MCF 10A (cell line): Measurements from ENCODE around the gene ADCY1. TPM values are rescaled to one million over a fixed set of nuclear protein-coding genes. Genes with fewer than 3 reads are reported as not detected.

ENCODE experiments used
- BruUV-seq: library from RNA; stranded (reverse); fragments of 400-500 nt; replicated peaks from 2 replicates; lab custom pipeline; 2021; lab: Mats Ljungman, UMichigan
- CTCF ChIA-PET: fragments of 300-600 bp; sonication (Branson Sonifier 250); formaldehyde crosslinking; extraction: SDS; loops from one replicate; lab custom pipeline; 2021; ENCODE audit warnings: antibody characterized with exemption, inconsistent platforms; lab: Yijun Ruan, JAX
- POLR2A ChIA-PET: fragments of 300-600, 350-650 bp; sonication (Branson Sonifier 250); formaldehyde crosslinking; extraction: SDS; loops from one replicate; lab custom pipeline; 2020; ENCODE audit warnings: antibody characterized with exemption, inconsistent platforms; lab: Yijun Ruan, JAX
- DNase-seq: peaks from one replicate; pipeline ENCODE4 v3.0.0-alpha.2; 2018; ENCODE audit not compliant: unreplicated experiment
- H3K27ac Mint-ChIP-seq: one replicate; pipeline ENCODE4 v1.8.0; 2022; ENCODE audit warnings: mild to moderate bottlenecking, low read depth, mixed read lengths; ENCODE audit not compliant: unreplicated experiment
- H3K27me3 Mint-ChIP-seq: one replicate; pipeline ENCODE4 v1.8.0; 2022; ENCODE audit warnings: mixed read lengths; ENCODE audit not compliant: insufficient read depth, unreplicated experiment
- H3K36me3 Mint-ChIP-seq: one replicate; pipeline ENCODE4 v1.8.0; 2022; ENCODE audit warnings: mild to moderate bottlenecking, moderate library complexity, mixed read lengths; ENCODE audit not compliant: insufficient read depth, unreplicated experiment
- H3K4me1 Mint-ChIP-seq: one replicate; pipeline ENCODE4 v1.8.0; 2022; ENCODE audit warnings: mixed read lengths; ENCODE audit not compliant: insufficient read depth, unreplicated experiment
- H3K4me3 Mint-ChIP-seq: one replicate; pipeline ENCODE4 v1.8.0; 2022; ENCODE audit warnings: mild to moderate bottlenecking, moderate library complexity, mixed read lengths; ENCODE audit not compliant: unreplicated experiment
- H3K9me3 Mint-ChIP-seq: one replicate; pipeline ENCODE4 v1.8.0; 2022; ENCODE audit warnings: mixed read lengths; ENCODE audit not compliant: unreplicated experiment
- CTCF ChIP-seq: fragments of 200-600 bp; IDR thresholded peaks from one replicate; pipeline ENCODE4 v1.8.0; 2022; ENCODE audit warnings: antibody characterized with exemption, mild to moderate bottlenecking; ENCODE audit not compliant: unreplicated experiment
- intact Hi-C: fragments of 100-400 bp; cut with micrococcal nuclease; formaldehyde crosslinking; loops from 2 replicates; pipeline ENCODE4 v1.14.1; 2022
- total RNA-seq: library from RNA; stranded (reverse); gene quantifications from 2 replicates; pipeline ENCODE4 v1.2.3, GENCODE V29; 2022

Gene ADCY1
- total RNA-seq, 1 experiment from 2014 or later = 0.61 TPM

GRCh38 chr7:45624392-45624760, 50.2 kb downstream of the ADCY1 start:
- intact Hi-C loops = no loop called here
- DNase-seq = no peak
- POLR2A ChIA-PET = no interaction called here
- no peaks in the 10 kb centered on the region for H3K36me3 Mint-ChIP-seq
- peaks cover 13% of the 10 kb centered on the region for H3K27me3 Mint-ChIP-seq
- TF ChIP-seq CTCF = no peak
- H3K9me3 Mint-ChIP-seq = peaks cover 11% of the 10 kb centered on the region
- CTCF ChIA-PET = no interaction called here
- H3K4me3 Mint-ChIP-seq = no peak overlapping the region
- H3K27ac Mint-ChIP-seq = no peak overlapping the region
- BruUV-seq = no TSS peak
- no peaks in the 10 kb centered on the region for H3K4me1 Mint-ChIP-seq

- H3K4me3 Mint-ChIP-seq = no peak overlapping the region
- H3K27me3 Mint-ChIP-seq = peaks cover 13% of the 10 kb centered on the region
- intact Hi-C loops = no loop called here
- BruUV-seq = no TSS peak
- no peak for DNase-seq
- ChIA-PET POLR2A (no interaction called here), CTCF (no interaction called here)
- no peaks in the 10 kb centered on the region for H3K4me1 Mint-ChIP-seq
- no peak for TF ChIP-seq CTCF
- H3K9me3 Mint-ChIP-seq = peaks cover 8% of the 10 kb centered on the region
- no peak overlapping the region for H3K27ac Mint-ChIP-seq
- H3K36me3 Mint-ChIP-seq = no peaks in the 10 kb centered on the region
These were observed 50.9 kb downstream of the ADCY1 start for GRCh38 chr7:45625067-45625466.

- H3K4me1 Mint-ChIP-seq = no peaks in the 10 kb centered on the region
- no peak for DNase-seq
- H3K4me3 Mint-ChIP-seq = no peak overlapping the region
- H3K9me3 Mint-ChIP-seq = peaks cover under 1% of the 10 kb centered on the region
- no peak overlapping the region for H3K27ac Mint-ChIP-seq
- ChIA-PET CTCF (no interaction called here), POLR2A (no interaction called here)
- intact Hi-C loops = no loop called here
- no TSS peak for BruUV-seq
- no peak for TF ChIP-seq CTCF
- peaks cover 13% of the 10 kb centered on the region for H3K27me3 Mint-ChIP-seq
- H3K36me3 Mint-ChIP-seq = no peaks in the 10 kb centered on the region
These were observed 51.7 kb downstream of the ADCY1 start for GRCh38 chr7:45625714-45626440.

- intact Hi-C loops = no loop called here
- no peak overlapping the region for H3K4me3 Mint-ChIP-seq
- no peaks in the 10 kb centered on the region for H3K4me1 Mint-ChIP-seq
- ChIA-PET CTCF (no interaction called here), POLR2A (no interaction called here)
- DNase-seq = no peak
- H3K27ac Mint-ChIP-seq = no peak overlapping the region
- BruUV-seq = no TSS peak
- H3K27me3 Mint-ChIP-seq = peaks cover 13% of the 10 kb centered on the region
- no peaks in the 10 kb centered on the region for H3K9me3 Mint-ChIP-seq
- H3K36me3 Mint-ChIP-seq = no peaks in the 10 kb centered on the region
- no peak for TF ChIP-seq CTCF
These were observed 52.6 kb downstream of the ADCY1 start for GRCh38 chr7:45626441-45627430.
